Body of pancreas (tissue), 4 donors: ENCODE data around the gene CDH4. TPM values are rescaled to one million over a fixed set of nuclear protein-coding genes. Genes with fewer than 3 reads are reported as not detected.

ENCODE experiments used
- ATAC-seq: fragments of 150-250 bp; one replicate; pipeline ENCODE4 v1.9.1; 2016
- DNase-seq, 4 donors: peaks; one replicate each; pipeline ENCODE4 v3.0.0-alpha.2; 2019
- H3K27ac ChIP-seq, 4 donors: fragments of 200-600 bp; sonication (generic); 1 replicate in 3 of 4; 2 replicates in 1 of 4; pipeline versions ENCODE4 v1.5.1 to v1.6.1; 2016 to 2019; ENCODE audit warnings: mild to moderate bottlenecking in 1 of 4, mixed read lengths in 1 of 4, moderate library complexity in 1 of 4
- H3K27me3 ChIP-seq, 2 donors: fragments of 200-600 bp; sonication (generic); one replicate each; pipeline ENCODE4 v1.6.0; 2016; ENCODE audit warnings: mild to moderate bottlenecking in 1 of 2
- H3K36me3 ChIP-seq, 2 donors: fragments of 200-600 bp; sonication (generic); replicated peaks in 1 of 2; 2 replicates each; pipeline ENCODE4 v1.5.1; 2016; ENCODE audit warnings: low read depth in 2 of 2; ENCODE audit not compliant: insufficient read depth in 1 of 2
- H3K4me1 ChIP-seq: fragments of 200-600 bp; sonication (generic); one replicate; pipeline ENCODE4 v1.6.0; 2016
- H3K4me3 ChIP-seq, 2 donors: fragments of 200-600 bp; sonication (generic); 1 replicate in 1 of 2; 2 replicates in 1 of 2; pipeline ENCODE4 v1.5.1; 2016 to 2019
- H3K9me3 ChIP-seq, 3 donors: fragments of 200-600 bp; sonication (generic); 1 replicate in 2 of 3; 2 replicates in 1 of 3; pipeline ENCODE4 v1.5.1; 2016
- CTCF ChIP-seq, 7 experiments: fragments of 450-650 bp in 4 of 7; fragments of 200-600 bp in 3 of 7; sonication (generic) in 3 of 7; IDR thresholded peaks; one replicate each; pipeline ENCODE4 v1.5.1; 2016 to 2019; ENCODE audit warnings: antibody characterized with exemption in 7 of 7
- POLR2A ChIP-seq, 3 donors: fragments of 450-650 bp; IDR thresholded peaks; one replicate each; pipeline ENCODE4 v1.6.1; 2016; ENCODE audit warnings: antibody characterized with exemption in 3 of 3, mild to moderate bottlenecking in 2 of 3
- WGBS, 2 donors: methylation state at CpG; one replicate each; pipeline ENCODE4 v1.1.5; 2017; 5-methylcytosine and 5-hydroxymethylcytosine counted together
- intact Hi-C: fragments of 100-400 bp; cut with DNase I; formaldehyde crosslinking; loops from one replicate; pipeline ENCODE4 v1.15.1; 2023
- total RNA-seq, 2 donors: library from RNA; depleted of rRNA; stranded (reverse); fragments of >200 nt; gene quantifications; one replicate each; pipeline ENCODE4 v1.1.0, GENCODE V29; 2016

The CDH4 gene
- total RNA-seq, 2 donors from 2014 or later: 0.33 to 0.52 TPM

- no peaks in the 10 kb centered on the region for H3K27me3 ChIP-seq
- ATAC-seq: no peak
- intact Hi-C loops: no loop called here
- no peak overlapping the region for H3K27ac ChIP-seq
- TF ChIP-seq CTCF (IDR thresholded peaks at IDR 0.05) (no peak), POLR2A (IDR thresholded peaks at IDR 0.05) (no peak)
- no peak overlapping the region for H3K4me3 ChIP-seq
- H3K36me3 ChIP-seq: no peaks in the 10 kb centered on the region
- DNase-seq: no peak
- 40% methylated on average over 7 of the region's 7 CpGs for WGBS, 2 donors
- no peaks in the 10 kb centered on the region for H3K4me1 ChIP-seq
- no peaks in the 10 kb centered on the region for H3K9me3 ChIP-seq
Measured at GRCh38 chr20:61299618-61300017, 47.6 kb downstream of the CDH4 start.

GRCh38 chr20:61300293-61300692 is 48.2 kb downstream of the CDH4 start:
- Histone ChIP-seq H3K4me3 (no peak overlapping the region), H3K27ac (no peak overlapping the region), H3K9me3 (no peaks in the 10 kb centered on the region), H3K4me1 (no peaks in the 10 kb centered on the region), H3K36me3 (no peaks in the 10 kb centered on the region), H3K27me3 (no peaks in the 10 kb centered on the region)
- intact Hi-C loops: no loop called here
- TF ChIP-seq CTCF (IDR thresholded peaks at IDR 0.05) (no peak), POLR2A (IDR thresholded peaks at IDR 0.05) (no peak)
- ATAC-seq (no peak), DNase-seq (no peak)
- WGBS, 2 donors: 78 to 79% methylated on average over 14 of the region's 14 CpGs

- H3K27me3 ChIP-seq: no peaks in the 10 kb centered on the region
- ATAC-seq (no peak), DNase-seq (no peak)
- intact Hi-C loops: no loop called here
- TF ChIP-seq POLR2A (IDR thresholded peaks at IDR 0.05) (no peak), CTCF (IDR thresholded peaks at IDR 0.05) (no peak)
- no peaks in the 10 kb centered on the region for H3K36me3 ChIP-seq
- H3K4me1 ChIP-seq: no peaks in the 10 kb centered on the region
- H3K4me3 ChIP-seq: no peak overlapping the region
- H3K9me3 ChIP-seq: no peaks in the 10 kb centered on the region
- WGBS, 2 donors: 31 to 69% methylated on average over 3 to 9 of the region's 10 CpGs
- no peak overlapping the region for H3K27ac ChIP-seq
Measured at GRCh38 chr20:61300709-61301108, 48.6 kb downstream of the CDH4 start.

- H3K27ac ChIP-seq: no peak overlapping the region
- 64 to 70% methylated on average over 21 of the region's 21 CpGs for WGBS, 2 donors
- DNase-seq: no peak
- H3K27me3 ChIP-seq: no peaks in the 10 kb centered on the region
- no peak overlapping the region for H3K4me3 ChIP-seq
- no peaks in the 10 kb centered on the region for H3K4me1 ChIP-seq
- ATAC-seq: no peak
- no peaks in the 10 kb centered on the region for H3K9me3 ChIP-seq
- intact Hi-C loops: no loop called here
- no peaks in the 10 kb centered on the region for H3K36me3 ChIP-seq
- TF ChIP-seq POLR2A (IDR thresholded peaks at IDR 0.05): no peak
- TF ChIP-seq CTCF (IDR thresholded peaks at IDR 0.05): no peak
Measured at GRCh38 chr20:61301711-61302525, 49.9 kb downstream of the CDH4 start.

- H3K4me3 ChIP-seq: no peak overlapping the region
- WGBS, 2 donors: 80 to 83% methylated on average over 8 of the region's 8 CpGs
- H3K27ac ChIP-seq: no peak overlapping the region
Measured at GRCh38 chr20:61303217-61303616, 51.2 kb downstream of the CDH4 start.

More at GRCh38 chr20:61303217-61303616, 51.2 kb downstream of the CDH4 start:
- TF ChIP-seq POLR2A (IDR thresholded peaks at IDR 0.05): no peak
- no peak for TF ChIP-seq CTCF (IDR thresholded peaks at IDR 0.05)
- no peaks in the 10 kb centered on the region for H3K9me3 ChIP-seq
- DNase-seq (no peak), ATAC-seq (no peak)
- H3K4me1 ChIP-seq: no peaks in the 10 kb centered on the region
- no peaks in the 10 kb centered on the region for H3K36me3 ChIP-seq
- H3K27me3 ChIP-seq: no peaks in the 10 kb centered on the region
- intact Hi-C loops: no loop called here
